ENCODE measurements around the gene MTTP. TPM values are rescaled to one million over a fixed set of nuclear protein-coding genes. Genes with fewer than 3 reads are reported as not detected.

MTTP gene
- total RNA-seq, 2 donors from 2014 or later = 1.5 TPM; not detected in 1

DNA sequence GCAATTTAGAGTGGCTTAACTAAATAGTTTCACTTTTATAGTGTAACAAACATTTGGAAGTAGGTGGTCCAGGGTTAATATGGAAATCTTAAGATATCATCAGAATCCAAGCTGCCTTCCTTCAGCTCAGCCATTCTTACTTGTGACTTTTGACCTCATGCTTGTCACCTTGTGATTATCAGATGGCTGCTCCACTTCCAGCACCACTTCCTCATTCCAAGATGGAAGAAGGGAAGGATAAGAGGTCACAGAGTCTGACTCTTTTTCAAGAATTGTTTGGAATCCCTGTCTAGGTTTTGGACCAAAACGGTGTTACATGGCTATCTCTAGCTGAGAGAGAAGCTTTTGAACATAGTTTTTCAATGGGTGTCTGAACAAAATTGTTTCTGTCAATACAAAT is 39.9 kb downstream of the MTTP start:
- no peaks in the 10 kb centered on the region for H3K4me1 ChIP-seq (replicated peaks)
- intact Hi-C loops (cut with DNase I) = loop anchor here (2.0 kb wide), 1 partner anchor 54 kb away; no protein-coding TSS in a partner anchor
- no peaks in the 10 kb centered on the region for H3K9me3 ChIP-seq
- 69% methylated on average over 1 of the region's 1 CpG for WGBS
- H3K27me3 ChIP-seq (replicated peaks; ENCODE audit: insufficient read depth) = no peaks in the 10 kb centered on the region
- H3K27ac ChIP-seq = no peak overlapping the region
- DNase-seq (ENCODE audit: low spot score) = no peak
- no peaks in the 10 kb centered on the region for H3K36me3 ChIP-seq
- TF ChIP-seq POLR2AphosphoS5 (IDR thresholded peaks at IDR 0.05) = no peak
- TF ChIP-seq POLR2A (IDR thresholded peaks at IDR 0.05) = no peak
- TF ChIP-seq, protein P1, sequence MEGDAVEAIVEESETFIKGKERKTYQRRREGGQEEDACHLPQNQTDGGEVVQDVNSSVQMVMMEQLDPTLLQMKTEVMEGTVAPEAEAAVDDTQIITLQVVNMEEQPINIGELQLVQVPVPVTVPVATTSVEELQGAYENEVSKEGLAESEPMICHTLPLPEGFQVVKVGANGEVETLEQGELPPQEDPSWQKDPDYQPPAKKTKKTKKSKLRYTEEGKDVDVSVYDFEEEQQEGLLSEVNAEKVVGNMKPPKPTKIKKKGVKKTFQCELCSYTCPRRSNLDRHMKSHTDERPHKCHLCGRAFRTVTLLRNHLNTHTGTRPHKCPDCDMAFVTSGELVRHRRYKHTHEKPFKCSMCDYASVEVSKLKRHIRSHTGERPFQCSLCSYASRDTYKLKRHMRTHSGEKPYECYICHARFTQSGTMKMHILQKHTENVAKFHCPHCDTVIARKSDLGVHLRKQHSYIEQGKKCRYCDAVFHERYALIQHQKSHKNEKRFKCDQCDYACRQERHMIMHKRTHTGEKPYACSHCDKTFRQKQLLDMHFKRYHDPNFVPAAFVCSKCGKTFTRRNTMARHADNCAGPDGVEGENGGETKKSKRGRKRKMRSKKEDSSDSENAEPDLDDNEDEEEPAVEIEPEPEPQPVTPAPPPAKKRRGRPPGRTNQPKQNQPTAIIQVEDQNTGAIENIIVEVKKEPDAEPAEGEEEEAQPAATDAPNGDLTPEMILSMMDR (IDR thresholded peaks at IDR 0.05) = no peak
- H3K4me3 ChIP-seq = no peak overlapping the region

DNA sequence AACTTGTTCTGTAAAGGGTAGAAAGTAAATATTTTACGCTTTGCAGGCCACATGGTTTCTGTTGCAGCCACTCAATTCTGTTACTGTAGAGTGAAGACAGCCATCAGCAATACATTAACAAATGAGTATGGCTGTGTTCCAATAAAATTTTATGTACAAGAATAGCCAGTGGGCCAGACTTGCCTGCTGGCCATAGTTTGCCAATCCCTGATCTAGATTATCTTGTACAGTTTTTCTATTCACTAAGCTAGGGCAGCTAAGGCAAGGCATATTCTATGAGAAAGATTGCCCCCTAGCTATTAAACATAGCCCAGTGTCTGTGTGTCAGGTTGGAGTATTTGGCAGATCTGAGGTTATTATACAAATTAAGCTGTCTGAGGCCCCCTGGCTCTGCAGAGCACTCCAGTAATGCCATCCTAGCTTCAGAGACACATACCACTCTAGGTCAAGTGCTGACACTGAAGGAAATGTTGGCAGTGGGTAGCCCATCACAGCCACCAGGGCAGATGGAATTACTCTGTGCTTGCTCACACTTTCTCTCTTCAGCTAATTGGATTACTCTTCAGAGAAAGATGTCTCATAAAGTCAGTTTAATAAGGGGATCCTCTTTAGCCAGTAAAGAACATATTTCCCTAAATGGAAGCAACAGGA is 40.7 kb downstream of the MTTP start:
- WGBS = 36% methylated on average over 1 of the region's 1 CpG
- Histone ChIP-seq H3K36me3 (no peaks in the 10 kb centered on the region), H3K4me1 (replicated peaks) (no peaks in the 10 kb centered on the region), H3K27ac (no peak overlapping the region), H3K4me3 (no peak overlapping the region), H3K9me3 (no peaks in the 10 kb centered on the region), H3K27me3 (replicated peaks; ENCODE audit: insufficient read depth) (no peaks in the 10 kb centered on the region)
- intact Hi-C loops (cut with DNase I) = loop anchor here (2.0 kb wide), 1 partner anchor 54 kb away; no protein-coding TSS in a partner anchor
- no peak for DNase-seq (ENCODE audit: low spot score)
- TF ChIP-seq POLR2A (IDR thresholded peaks at IDR 0.05) (no peak), POLR2AphosphoS5 (IDR thresholded peaks at IDR 0.05) (no peak)
- TF ChIP-seq, protein P1 (IDR thresholded peaks at IDR 0.05) = no peak

GRCh38 chr4:99617374-99617773 is 42.8 kb downstream of the MTTP start:
- Histone ChIP-seq H3K27ac (no peak overlapping the region), H3K4me1 (replicated peaks) (no peaks in the 10 kb centered on the region), H3K4me3 (no peak overlapping the region), H3K9me3 (no peaks in the 10 kb centered on the region), H3K36me3 (no peaks in the 10 kb centered on the region), H3K27me3 (replicated peaks; ENCODE audit: insufficient read depth) (no peaks in the 10 kb centered on the region)
- no peak for DNase-seq (ENCODE audit: low spot score)
- TF ChIP-seq POLR2AphosphoS5 (IDR thresholded peaks at IDR 0.05) (no peak), POLR2A (IDR thresholded peaks at IDR 0.05) (no peak)
- TF ChIP-seq, protein P1 (IDR thresholded peaks at IDR 0.05) = no peak
- WGBS = 16% methylated on average over 1 of the region's 1 CpG
- intact Hi-C loops (cut with DNase I) = no loop called here

DNA sequence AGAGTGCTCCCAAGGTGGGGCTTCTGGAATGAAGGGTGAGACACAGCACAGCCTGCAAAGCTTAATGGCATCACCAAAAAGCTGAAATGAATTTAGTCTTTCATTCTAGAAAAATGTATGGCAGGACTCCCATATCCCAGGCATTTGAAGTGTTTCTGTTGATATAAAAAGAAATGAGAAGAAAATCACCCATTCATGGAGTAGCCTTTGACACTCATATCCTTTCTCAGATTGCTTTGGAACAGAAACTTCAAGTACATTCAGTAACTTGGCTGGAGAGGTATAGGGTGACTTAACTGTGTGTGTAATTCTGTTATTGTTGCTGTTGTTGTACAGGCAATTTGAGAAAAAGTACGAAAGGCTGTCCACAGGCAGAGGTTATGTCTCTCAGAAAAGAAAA is 47.7 kb downstream of the MTTP start:
- no peak overlapping the region for H3K4me3 ChIP-seq
- H3K36me3 ChIP-seq = no peaks in the 10 kb centered on the region
- no peaks in the 10 kb centered on the region for H3K4me1 ChIP-seq (replicated peaks)
- H3K27ac ChIP-seq = no peak overlapping the region
- H3K9me3 ChIP-seq = no peaks in the 10 kb centered on the region
- no peak for TF ChIP-seq POLR2AphosphoS5 (IDR thresholded peaks at IDR 0.05)
- TF ChIP-seq, protein P1 (IDR thresholded peaks at IDR 0.05) = no peak
- no peak for TF ChIP-seq POLR2A (IDR thresholded peaks at IDR 0.05)
- intact Hi-C loops (cut with DNase I) = no loop called here
- 64% methylated on average over 1 of the region's 1 CpG for WGBS
- no peaks in the 10 kb centered on the region for H3K27me3 ChIP-seq (replicated peaks; ENCODE audit: insufficient read depth)
- DNase-seq (ENCODE audit: low spot score) = no peak

GRCh38 chr4:99624141-99624719 is 49.6 kb downstream of the MTTP start:
- TF ChIP-seq POLR2AphosphoS5 (IDR thresholded peaks at IDR 0.05) (no peak), POLR2A (IDR thresholded peaks at IDR 0.05) (no peak)
- TF ChIP-seq, protein P1 (IDR thresholded peaks at IDR 0.05) = no peak
- H3K4me1 ChIP-seq (replicated peaks) = no peaks in the 10 kb centered on the region
- H3K36me3 ChIP-seq = no peaks in the 10 kb centered on the region
- DNase-seq (ENCODE audit: low spot score) = no peak
- H3K27ac ChIP-seq = peak overlapping the region in 1 of 2 donors; percentile 17
- WGBS = 62% methylated on average over 4 of the region's 4 CpGs
- H3K4me3 ChIP-seq = no peak overlapping the region
- no peaks in the 10 kb centered on the region for H3K9me3 ChIP-seq
- intact Hi-C loops (cut with DNase I) = no loop called here
- H3K27me3 ChIP-seq (replicated peaks; ENCODE audit: insufficient read depth) = no peaks in the 10 kb centered on the region
